Measurements from ENCODE around the gene TECPR1.

DNA sequence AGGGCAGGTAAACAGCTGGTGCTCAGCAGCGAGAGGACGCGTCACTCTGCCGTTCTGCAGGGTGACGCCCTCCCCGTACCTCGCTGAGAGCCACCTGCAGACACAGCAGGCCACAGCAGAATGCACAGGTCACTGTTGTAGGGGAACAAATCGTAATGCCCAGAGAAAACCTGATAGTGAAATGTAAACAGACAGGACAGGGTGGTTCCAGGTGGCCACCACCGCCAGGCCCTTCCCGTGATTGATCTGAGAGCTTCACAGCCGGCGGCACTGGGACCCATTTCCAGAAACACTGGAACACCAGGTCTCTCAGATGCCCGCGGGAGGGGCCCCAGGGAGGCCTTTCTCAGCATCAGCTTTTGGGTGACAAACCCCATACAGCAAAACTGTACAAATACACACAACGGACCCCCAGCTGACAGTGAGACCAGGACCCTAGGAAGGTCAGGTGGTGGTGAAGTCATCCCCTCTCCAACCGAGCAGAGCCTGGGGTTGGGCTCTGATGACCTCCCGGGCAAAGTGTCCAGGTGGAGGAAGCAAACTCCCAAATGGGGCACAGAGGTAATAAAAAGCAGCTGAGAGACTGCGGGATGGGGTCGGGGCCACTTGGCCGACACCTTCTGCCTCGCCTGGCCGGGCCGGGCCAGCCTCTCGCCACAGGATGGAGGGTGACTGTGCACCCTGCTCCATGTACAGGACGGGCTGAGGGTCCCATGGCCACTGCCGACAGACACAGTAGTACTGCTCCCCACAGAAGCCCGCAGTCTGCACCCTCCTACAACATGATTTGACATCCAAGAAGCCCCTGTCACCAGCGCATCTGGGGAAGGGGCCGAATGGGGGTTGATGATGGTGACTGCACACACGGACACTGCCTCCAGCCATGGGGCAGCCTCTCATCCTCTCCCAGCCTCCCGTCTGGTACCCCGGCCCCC lies 36.2 kb downstream of the TECPR1 start:
- TF ChIP-seq, protein P1, sequence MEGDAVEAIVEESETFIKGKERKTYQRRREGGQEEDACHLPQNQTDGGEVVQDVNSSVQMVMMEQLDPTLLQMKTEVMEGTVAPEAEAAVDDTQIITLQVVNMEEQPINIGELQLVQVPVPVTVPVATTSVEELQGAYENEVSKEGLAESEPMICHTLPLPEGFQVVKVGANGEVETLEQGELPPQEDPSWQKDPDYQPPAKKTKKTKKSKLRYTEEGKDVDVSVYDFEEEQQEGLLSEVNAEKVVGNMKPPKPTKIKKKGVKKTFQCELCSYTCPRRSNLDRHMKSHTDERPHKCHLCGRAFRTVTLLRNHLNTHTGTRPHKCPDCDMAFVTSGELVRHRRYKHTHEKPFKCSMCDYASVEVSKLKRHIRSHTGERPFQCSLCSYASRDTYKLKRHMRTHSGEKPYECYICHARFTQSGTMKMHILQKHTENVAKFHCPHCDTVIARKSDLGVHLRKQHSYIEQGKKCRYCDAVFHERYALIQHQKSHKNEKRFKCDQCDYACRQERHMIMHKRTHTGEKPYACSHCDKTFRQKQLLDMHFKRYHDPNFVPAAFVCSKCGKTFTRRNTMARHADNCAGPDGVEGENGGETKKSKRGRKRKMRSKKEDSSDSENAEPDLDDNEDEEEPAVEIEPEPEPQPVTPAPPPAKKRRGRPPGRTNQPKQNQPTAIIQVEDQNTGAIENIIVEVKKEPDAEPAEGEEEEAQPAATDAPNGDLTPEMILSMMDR (IDR thresholded peaks at IDR 0.05; ENCODE audit: extremely low read depth in 1 of 2, insufficient read depth in 1 of 2, low read depth in 1 of 2, low read length in 2 of 2): no peak
- TF ChIP-seq MAX (IDR thresholded peaks at IDR 0.05; ENCODE audit: insufficient read depth, insufficient read length) (no peak), POLR2A (IDR thresholded peaks at IDR 0.05; ENCODE audit: low read depth, low read length) (no peak), EZH2 (IDR thresholded peaks at IDR 0.05; ENCODE audit: borderline replicate concordance, low read depth, low read length, severe bottlenecking) (no peak), JUN (IDR thresholded peaks at IDR 0.05; ENCODE audit: borderline replicate concordance, insufficient read depth, insufficient read length, low read depth) (no peak), POLR2AphosphoS5 (IDR thresholded peaks at IDR 0.05; ENCODE audit: insufficient read depth, low read depth, low read length) (no peak), GATA2 (IDR thresholded peaks at IDR 0.05; ENCODE audit: insufficient read depth, insufficient read length, low read depth, low read length) (no peak), FOS (IDR thresholded peaks at IDR 0.05; ENCODE audit: borderline replicate concordance, insufficient read depth, low read length) (no peak), MYC (IDR thresholded peaks at IDR 0.05; ENCODE audit: low read depth, low read length) (no peak)
